GM20431 (cell line): ENCODE results near the gene PRR5L.
"Not testable (repeated sequence)": the region's sequence is repeated elsewhere in the genome, so short reads cannot be mapped to it uniquely, and the experiment has no call there.

ENCODE experiments used
- in situ Hi-C: fragments of 300-500 bp; cut with MseI, MboI; formaldehyde crosslinking; loops from one replicate; pipeline ENCODE4 v1.15.0; 2020; ENCODE audit warnings: low sequenced_read_pairs; ENCODE audit not compliant: unreplicated experiment

The PRR5L gene

DNA sequence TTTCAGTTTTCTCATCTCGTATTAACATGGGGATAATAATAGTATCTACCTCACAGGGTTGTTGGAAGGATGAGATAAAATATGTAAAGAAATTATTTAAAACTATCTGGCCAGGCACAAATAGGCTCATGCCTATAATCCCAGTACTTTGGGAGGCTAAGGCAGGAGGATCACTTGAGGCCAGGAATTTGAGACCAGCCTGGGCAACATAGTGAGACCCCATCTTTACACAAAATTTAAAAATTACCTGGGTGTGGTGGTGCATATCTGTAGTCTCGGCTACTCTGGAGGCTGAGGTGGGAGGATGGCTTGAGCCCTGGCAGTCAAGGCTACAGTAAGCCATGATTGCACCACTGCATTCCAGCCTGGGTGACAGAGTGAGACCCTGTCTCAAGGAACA lies 215.0 kb downstream of the PRR5L start:
- in situ Hi-C loops: not testable (repeated sequence)

DNA sequence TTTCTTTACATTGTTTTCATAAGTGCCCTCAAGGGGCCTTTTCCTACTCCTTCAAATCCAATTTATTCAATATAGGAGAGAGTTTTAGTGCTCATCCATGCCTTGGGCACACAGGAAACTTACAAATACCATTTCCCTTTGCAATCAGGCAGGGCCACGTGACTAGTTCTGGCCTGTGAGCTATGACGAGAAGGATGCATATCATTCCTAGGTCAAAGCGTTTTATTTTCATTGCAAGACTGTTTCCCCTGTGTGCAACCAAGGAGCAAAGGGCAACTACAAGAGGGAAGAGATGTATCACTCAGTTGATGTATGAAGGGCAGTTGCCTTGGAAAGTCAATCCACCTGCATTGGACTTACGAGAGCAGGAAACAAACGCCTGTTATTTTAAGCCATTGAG lies 215.9 kb downstream of the PRR5L start:
- in situ Hi-C loops: no loop called here

DNA sequence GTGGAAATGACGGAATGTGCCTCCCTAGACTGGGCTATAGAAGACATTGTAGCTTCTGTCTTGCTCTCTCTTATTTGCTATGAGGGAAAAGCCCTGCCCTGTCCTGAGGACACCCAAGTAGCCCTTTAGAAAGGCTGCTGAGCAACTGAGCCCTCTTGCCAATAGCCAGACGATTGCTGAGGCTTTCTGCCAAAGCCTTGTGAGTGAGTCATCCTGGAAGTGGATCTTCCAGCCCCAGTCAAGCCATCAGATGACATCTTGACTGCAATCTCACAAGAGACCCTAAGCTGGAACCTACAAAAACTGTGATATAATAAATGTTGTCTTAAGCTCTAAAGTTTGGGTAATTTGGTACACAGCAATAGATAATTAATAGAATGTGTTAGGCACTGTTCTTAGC lies 217.9 kb downstream of the PRR5L start:
- in situ Hi-C loops: no loop called here
